DND-41 (cell line): ENCODE results near the gene FAM174C.
A peak's percentile ranks its signal among the peaks of the same experiment; 100 is the strongest.

Experiments used
- ATAC-seq: fragments of 200-7000 bp; cut with Tn5 transposase; 3 replicates; pipeline ENCODE4 v1.9.1; 2021; ENCODE audit warnings: low read depth; ENCODE audit not compliant: insufficient read depth
- DNase-seq: peaks from one replicate; pipeline ENCODE4 v3.0.0-alpha.2; 2020
- H2AFZ ChIP-seq: 2 replicates; pipeline ENCODE4 v1.6.0; 2012; ENCODE audit warnings: low read depth, low read length
- H3K27ac ChIP-seq: 2 replicates; pipeline ENCODE4 v1.5.1; 2012; ENCODE audit warnings: low read length, inconsistent platforms
- H3K27me3 ChIP-seq: fragments of 200-600 bp; sonication (generic); 2 replicates; pipeline ENCODE4 v1.6.0; 2012; ENCODE audit warnings: low read length, mild to moderate bottlenecking, inconsistent platforms; ENCODE audit not compliant: insufficient read depth, poor library complexity
- H3K36me3 ChIP-seq: 2 replicates; pipeline ENCODE4 v1.5.1; 2012; ENCODE audit warnings: low read length, inconsistent platforms; ENCODE audit not compliant: insufficient read depth
- H3K4me1 ChIP-seq: 2 replicates; pipeline ENCODE4 v1.5.1; 2012; ENCODE audit warnings: mild to moderate bottlenecking, low read length; ENCODE audit not compliant: insufficient read depth
- H3K4me2 ChIP-seq: 2 replicates; pipeline ENCODE4 v1.6.0; 2012; ENCODE audit warnings: mild to moderate bottlenecking, moderate library complexity, low read length, inconsistent platforms; ENCODE audit not compliant: insufficient read depth
- H3K4me3 ChIP-seq, 2 experiments: fragments of 200-600 bp in 1 of 2; shearing (Covaris generic) in 1 of 2; 2 replicates each; pipeline ENCODE4 v1.5.1; 2012 to 2016; ENCODE audit warnings: inconsistent platforms in 2 of 2, low read length in 2 of 2, mild to moderate bottlenecking in 2 of 2, low read depth in 1 of 2, moderate library complexity in 1 of 2
- H3K79me2 ChIP-seq: 2 replicates; pipeline ENCODE4 v1.6.0; 2012; ENCODE audit warnings: low read length, inconsistent platforms; ENCODE audit not compliant: insufficient read depth
- H3K9ac ChIP-seq: 2 replicates; pipeline ENCODE4 v1.6.0; 2012; ENCODE audit warnings: low read depth, mild to moderate bottlenecking, inconsistent platforms, low read length, moderate library complexity
- H3K9me3 ChIP-seq: 2 replicates; pipeline ENCODE4 v1.5.1; 2012; ENCODE audit warnings: low read length, moderate library complexity, mild to moderate bottlenecking, inconsistent platforms; ENCODE audit not compliant: insufficient read depth, severe bottlenecking
- H4K20me1 ChIP-seq: 2 replicates; pipeline ENCODE4 v1.6.0; 2012; ENCODE audit warnings: low read length; ENCODE audit not compliant: insufficient read depth
- EZH2 ChIP-seq: IDR thresholded peaks from 3 replicates; pipeline ENCODE4 v1.6.1; 2012; ENCODE audit warnings: borderline replicate concordance, low read depth, mild to moderate bottlenecking, moderate library complexity, low read length, inconsistent platforms; ENCODE audit not compliant: severe bottlenecking
- TF ChIP-seq, protein P1 (sequence below): IDR thresholded peaks from 2 replicates; pipeline ENCODE4 v1.5.1; 2012; ENCODE audit warnings: borderline replicate concordance, low read length, moderate library complexity, mild to moderate bottlenecking; ENCODE audit not compliant: poor library complexity, severe bottlenecking; ENCODE audit errors: extremely low read depth

FAM174C gene

DNA sequence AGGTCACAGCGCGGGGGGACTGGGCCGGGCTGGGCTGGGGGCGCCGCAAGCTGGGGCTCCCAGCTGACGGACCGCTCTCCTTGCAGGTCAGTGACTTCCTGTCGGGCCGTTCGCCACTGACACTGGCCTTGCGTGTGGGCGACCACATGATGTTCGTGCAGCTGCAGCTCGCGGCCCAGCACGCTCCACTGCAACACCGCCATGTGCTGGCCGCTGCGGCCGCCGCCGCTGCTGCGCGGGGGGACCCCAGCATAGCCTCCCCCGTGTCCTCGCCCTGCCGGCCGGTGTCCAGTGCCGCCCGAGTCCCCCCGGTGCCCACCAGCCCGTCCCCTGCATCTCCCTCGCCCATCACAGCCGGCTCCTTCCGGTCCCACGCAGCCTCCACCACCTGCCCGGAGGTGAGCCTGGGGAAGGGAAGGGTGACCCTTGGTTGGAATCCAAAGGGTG, 21.2 kb upstream of the FAM174C start:
- Histone ChIP-seq H3K9ac (no peak overlapping the region), H3K79me2 (peaks cover 55% of the 10 kb centered on the region), H3K36me3 (peaks cover 57% of the 10 kb centered on the region)

DNA sequence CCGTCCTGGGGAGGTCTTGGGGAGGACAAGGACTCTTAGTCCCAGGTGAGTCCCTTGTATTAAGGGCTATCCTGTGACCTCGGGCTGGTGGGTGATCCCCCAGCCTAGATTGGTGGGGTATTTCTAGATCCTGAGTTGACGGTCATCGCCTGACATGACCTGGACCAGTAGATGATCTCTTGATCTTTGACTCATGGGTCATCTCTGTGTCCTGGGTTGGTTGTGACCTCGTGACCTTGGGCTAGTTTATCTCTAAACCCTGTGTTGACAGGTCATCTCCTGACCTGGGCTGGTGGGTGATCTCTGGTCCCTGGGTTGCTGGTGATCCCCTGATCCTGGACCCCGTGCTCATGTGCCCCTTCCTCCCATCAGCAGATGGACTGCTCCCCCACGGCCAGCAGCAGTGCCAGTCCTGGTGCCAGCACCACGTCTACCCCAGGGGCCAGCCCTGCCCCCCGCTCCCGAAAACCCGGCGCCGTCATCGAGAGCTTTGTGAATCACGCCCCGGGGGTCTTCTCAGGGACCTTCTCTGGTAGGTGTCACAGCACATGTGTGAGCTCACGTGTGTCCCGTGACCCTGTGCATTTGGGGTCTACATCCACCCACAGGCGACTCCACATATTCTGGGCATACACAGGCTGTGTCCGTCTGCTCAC, 20.7 kb upstream of the FAM174C start:
- no peak for DNase-seq
- H3K9ac ChIP-seq: no peak overlapping the region
- TF ChIP-seq EZH2: no peak
- TF ChIP-seq, protein P1, sequence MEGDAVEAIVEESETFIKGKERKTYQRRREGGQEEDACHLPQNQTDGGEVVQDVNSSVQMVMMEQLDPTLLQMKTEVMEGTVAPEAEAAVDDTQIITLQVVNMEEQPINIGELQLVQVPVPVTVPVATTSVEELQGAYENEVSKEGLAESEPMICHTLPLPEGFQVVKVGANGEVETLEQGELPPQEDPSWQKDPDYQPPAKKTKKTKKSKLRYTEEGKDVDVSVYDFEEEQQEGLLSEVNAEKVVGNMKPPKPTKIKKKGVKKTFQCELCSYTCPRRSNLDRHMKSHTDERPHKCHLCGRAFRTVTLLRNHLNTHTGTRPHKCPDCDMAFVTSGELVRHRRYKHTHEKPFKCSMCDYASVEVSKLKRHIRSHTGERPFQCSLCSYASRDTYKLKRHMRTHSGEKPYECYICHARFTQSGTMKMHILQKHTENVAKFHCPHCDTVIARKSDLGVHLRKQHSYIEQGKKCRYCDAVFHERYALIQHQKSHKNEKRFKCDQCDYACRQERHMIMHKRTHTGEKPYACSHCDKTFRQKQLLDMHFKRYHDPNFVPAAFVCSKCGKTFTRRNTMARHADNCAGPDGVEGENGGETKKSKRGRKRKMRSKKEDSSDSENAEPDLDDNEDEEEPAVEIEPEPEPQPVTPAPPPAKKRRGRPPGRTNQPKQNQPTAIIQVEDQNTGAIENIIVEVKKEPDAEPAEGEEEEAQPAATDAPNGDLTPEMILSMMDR: no peak
- ATAC-seq: no peak
- no peak overlapping the region for H3K27ac ChIP-seq
- H3K79me2 ChIP-seq: peaks cover 55% of the 10 kb centered on the region
- peaks cover 57% of the 10 kb centered on the region for H3K36me3 ChIP-seq
- peaks cover 75% of the 10 kb centered on the region for H3K4me1 ChIP-seq
- no peaks in the 10 kb centered on the region for H3K27me3 ChIP-seq
- H4K20me1 ChIP-seq: peaks cover 55% of the 10 kb centered on the region
- H3K9me3 ChIP-seq: no peaks in the 10 kb centered on the region
- no peak overlapping the region for H3K4me2 ChIP-seq
- H2AFZ ChIP-seq: no peak overlapping the region
- H3K4me3 ChIP-seq: no peak overlapping the region

More for the DNA sequence above, 21.2 kb upstream of the FAM174C start:
- TF ChIP-seq, protein P1: no peak
- TF ChIP-seq EZH2: no peak
- no peak overlapping the region for H3K4me3 ChIP-seq
- no peak for ATAC-seq
- no peak overlapping the region for H2AFZ ChIP-seq
- no peaks in the 10 kb centered on the region for H3K9me3 ChIP-seq
- peak overlapping the region; percentile 77; the same call in 1 of the 2 replicates for H3K4me2 ChIP-seq
- H4K20me1 ChIP-seq: peaks cover 55% of the 10 kb centered on the region
- DNase-seq: no peak
- H3K27me3 ChIP-seq: no peaks in the 10 kb centered on the region
- H3K4me1 ChIP-seq: peaks cover 69% of the 10 kb centered on the region
- H3K27ac ChIP-seq: no peak overlapping the region

DNA sequence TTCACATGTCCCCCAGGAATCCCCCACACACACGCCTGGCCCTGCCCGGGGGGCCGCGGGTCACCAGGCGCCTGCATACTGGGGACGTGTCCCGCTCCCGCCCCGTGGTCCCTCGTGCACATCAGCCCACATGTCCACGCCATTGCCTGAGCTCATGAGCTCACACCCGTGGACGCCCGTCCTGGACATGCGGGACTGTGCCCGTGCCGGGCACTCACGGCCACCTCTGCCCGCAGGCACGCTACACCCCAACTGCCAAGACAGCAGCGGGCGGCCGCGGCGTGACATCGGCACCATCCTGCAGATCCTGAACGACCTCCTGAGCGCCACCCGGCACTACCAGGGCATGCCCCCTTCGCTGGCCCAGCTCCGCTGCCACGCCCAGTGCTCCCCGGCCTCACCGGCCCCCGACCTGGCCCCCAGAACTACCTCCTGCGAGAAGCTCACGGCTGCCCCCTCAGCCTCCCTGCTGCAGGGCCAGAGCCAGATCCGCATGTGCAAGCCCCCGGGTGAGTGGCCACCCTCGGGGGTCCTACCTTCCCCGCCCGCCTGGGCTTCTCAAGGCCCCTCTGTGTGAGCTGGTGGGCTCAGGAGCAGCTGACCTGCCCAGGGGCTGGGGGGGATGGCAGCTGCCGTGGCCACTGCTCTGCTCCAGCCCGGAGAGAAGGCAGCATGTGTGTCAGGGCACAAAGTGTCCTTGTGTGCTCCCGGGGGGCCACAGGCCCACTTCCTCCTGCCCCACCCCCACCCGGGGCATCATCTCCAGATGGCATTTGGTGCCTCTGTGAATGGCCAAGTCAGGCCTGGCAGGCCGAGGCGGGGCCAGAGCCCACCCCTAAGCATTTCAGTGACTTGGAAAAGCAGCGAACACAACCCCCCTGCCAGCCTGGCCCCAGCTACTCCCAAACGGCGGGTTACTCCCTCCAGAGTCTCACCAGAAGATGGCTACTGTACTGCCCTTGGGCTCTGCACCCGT, 19.9 kb upstream of the FAM174C start:
- DNase-seq (no peak), ATAC-seq (no peak)
- Histone ChIP-seq H3K79me2 (peaks cover 48% of the 10 kb centered on the region), H3K9me3 (no peaks in the 10 kb centered on the region), H2AFZ (no peak overlapping the region), H4K20me1 (peaks cover 55% of the 10 kb centered on the region), H3K4me1 (peaks cover 83% of the 10 kb centered on the region), H3K4me2 (no peak overlapping the region), H3K9ac (no peak overlapping the region), H3K27ac (no peak overlapping the region), H3K36me3 (peaks cover 57% of the 10 kb centered on the region), H3K4me3 (no peak overlapping the region), H3K27me3 (no peaks in the 10 kb centered on the region)
- no peak for TF ChIP-seq EZH2
- TF ChIP-seq, protein P1: no peak
